CD4-positive, alpha-beta T cell treated with Interleukin-21 for 1 hour (primary cell): Measurements from ENCODE around the gene LRRC10B.
"Not testable (repeated sequence)": the region's sequence is repeated elsewhere in the genome, so short reads cannot be mapped to it uniquely, and the experiment has no call there.

Source experiments
- DNase-seq: peaks from one replicate; pipeline ENCODE4 v3.0.0-alpha.2; 2020

LRRC10B gene

GRCh38 chr11:61507962-61508861, at the start of gene LRRC10B:
TSS of gene LRRC10B (plus strand) at chr11:61508749. CDS start at chr11:61508999, 250 bp downstream.
- DNase-seq: peak; percentile 13

GRCh38 chr11:61460474-61460881, 48.1 kb upstream of the LRRC10B start:
- DNase-seq: no peak

GRCh38 chr11:61460986-61461385, 47.6 kb upstream of the LRRC10B start:
- DNase-seq: no peak

GRCh38 chr11:61467602-61468001, 40.9 kb upstream of the LRRC10B start:
- not testable (repeated sequence) for DNase-seq

- no peak for DNase-seq
These were observed 40.5 kb upstream of the LRRC10B start for GRCh38 chr11:61468002-61468401.

GRCh38 chr11:61472282-61472681, 36.3 kb upstream of the LRRC10B start:
- DNase-seq: no peak

GRCh38 chr11:61472868-61473267, 35.7 kb upstream of the LRRC10B start:
- DNase-seq: no peak

- no peak for DNase-seq
These were observed 35.1 kb upstream of the LRRC10B start for GRCh38 chr11:61473370-61474012.

- DNase-seq: no peak
These were observed 34.4 kb upstream of the LRRC10B start for GRCh38 chr11:61474013-61474643.

GRCh38 chr11:61475433-61475832, 33.1 kb upstream of the LRRC10B start:
- no peak for DNase-seq

- no peak for DNase-seq
These were observed 32.2 kb upstream of the LRRC10B start for GRCh38 chr11:61476371-61476770.

- no peak for DNase-seq
These were observed 31.4 kb upstream of the LRRC10B start for GRCh38 chr11:61477126-61477525.

- DNase-seq: peak; percentile 43
These were observed 30.8 kb upstream of the LRRC10B start for GRCh38 chr11:61477727-61478148.

GRCh38 chr11:61479360-61480058, 29.0 kb upstream of the LRRC10B start:
- not testable (repeated sequence) for DNase-seq

- no peak for DNase-seq
These were observed 28.1 kb upstream of the LRRC10B start for GRCh38 chr11:61480261-61480993.

GRCh38 chr11:61480994-61481335, 27.6 kb upstream of the LRRC10B start:
- no peak for DNase-seq

GRCh38 chr11:61481806-61482205, 26.7 kb upstream of the LRRC10B start:
- no peak for DNase-seq

GRCh38 chr11:61482513-61482912, 26.0 kb upstream of the LRRC10B start:
- no peak for DNase-seq

- DNase-seq: no peak
These were observed 24.0 kb upstream of the LRRC10B start for GRCh38 chr11:61484541-61484940.

- DNase-seq: no peak
These were observed 23.5 kb upstream of the LRRC10B start for GRCh38 chr11:61485080-61485479.

GRCh38 chr11:61486011-61486620, 22.4 kb upstream of the LRRC10B start:
- DNase-seq: no peak

- DNase-seq: no peak
These were observed 21.8 kb upstream of the LRRC10B start for GRCh38 chr11:61486779-61487178.
